Activated T-helper 9 cell treated with anti-CD3 and anti-CD28 coated beads, Interleukin-2, amount 50 U/mL, for 16 hours (primary cell): ENCODE results near the gene SYNGR3.
"Not testable (repeated sequence)": the region's sequence is repeated elsewhere in the genome, so short reads cannot be mapped to it uniquely, and the experiment has no call there.

Experiments used
- DNase-seq: peaks from one replicate; pipeline ENCODE4 v3.0.0-alpha.2; 2020; ENCODE audit warnings: low read depth

SYNGR3 gene

DNA sequence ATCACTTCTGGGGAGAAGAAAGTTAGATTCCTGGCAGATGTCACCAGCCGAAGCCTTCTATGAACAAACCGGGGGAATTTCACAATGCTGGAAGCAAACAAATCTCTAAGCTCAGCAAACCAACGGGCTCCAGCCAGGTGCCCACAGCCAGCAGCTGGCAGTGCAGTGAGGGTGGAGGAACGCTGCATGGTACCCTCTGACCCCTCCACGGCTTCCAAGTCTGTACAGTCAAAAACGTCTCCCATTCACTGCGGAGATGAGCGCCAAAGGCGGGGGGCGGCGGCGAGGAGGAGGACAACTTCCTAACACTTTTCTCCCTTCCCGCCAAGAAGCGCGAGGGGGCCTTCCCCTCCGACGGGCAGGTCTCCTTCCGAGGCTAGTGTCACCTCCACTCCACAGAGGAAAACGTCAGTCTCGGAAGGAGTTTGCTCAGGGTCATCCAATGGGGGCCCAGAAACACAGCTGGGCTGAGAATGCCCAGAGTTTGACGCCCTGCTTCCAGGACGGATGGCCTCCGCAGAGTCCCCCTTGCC is 18.9 kb downstream of the SYNGR3 start:
- no peak for DNase-seq

- DNase-seq, result no peak
These were observed 19.5 kb downstream of the SYNGR3 start for GRCh38 chr16:2009164-2009711.

- DNase-seq, result peak; percentile 68
These were observed 20.2 kb downstream of the SYNGR3 start, which contains the start of gene ZNF598 for GRCh38 chr16:2009791-2010510. Gene ZNF598, minus strand, starts transcription at chr16:2009821.

- not testable (repeated sequence) for DNase-seq
These were observed 22.0 kb downstream of the SYNGR3 start for GRCh38 chr16:2011726-2012125.

GRCh38 chr16:2013527-2013926 is 23.8 kb downstream of the SYNGR3 start:
- DNase-seq, result no peak

GRCh38 chr16:2015117-2015946 is 25.6 kb downstream of the SYNGR3 start:
- DNase-seq, result no peak

DNA sequence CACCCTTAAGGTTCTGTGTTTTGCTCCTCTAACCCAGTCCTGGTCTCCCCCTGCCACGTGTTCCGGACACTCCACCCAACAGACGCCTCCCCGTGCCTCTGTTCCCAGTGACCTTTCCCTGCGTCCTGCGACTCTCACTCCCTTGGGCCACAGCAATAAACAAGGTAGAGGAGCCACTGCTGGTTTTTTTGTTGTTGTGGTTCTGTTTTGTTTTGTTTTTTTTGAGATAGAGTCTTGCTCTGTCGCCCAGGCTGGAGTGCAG is 26.1 kb downstream of the SYNGR3 start:
- no peak for DNase-seq

GRCh38 chr16:2016407-2016922 is 26.7 kb downstream of the SYNGR3 start:
- no peak for DNase-seq

- DNase-seq, result no peak
These were observed 29.7 kb downstream of the SYNGR3 start, which contains the start of gene NPW for GRCh38 chr16:2019518-2019920. Gene NPW, plus strand, starts transcription at chr16:2019785.

DNA sequence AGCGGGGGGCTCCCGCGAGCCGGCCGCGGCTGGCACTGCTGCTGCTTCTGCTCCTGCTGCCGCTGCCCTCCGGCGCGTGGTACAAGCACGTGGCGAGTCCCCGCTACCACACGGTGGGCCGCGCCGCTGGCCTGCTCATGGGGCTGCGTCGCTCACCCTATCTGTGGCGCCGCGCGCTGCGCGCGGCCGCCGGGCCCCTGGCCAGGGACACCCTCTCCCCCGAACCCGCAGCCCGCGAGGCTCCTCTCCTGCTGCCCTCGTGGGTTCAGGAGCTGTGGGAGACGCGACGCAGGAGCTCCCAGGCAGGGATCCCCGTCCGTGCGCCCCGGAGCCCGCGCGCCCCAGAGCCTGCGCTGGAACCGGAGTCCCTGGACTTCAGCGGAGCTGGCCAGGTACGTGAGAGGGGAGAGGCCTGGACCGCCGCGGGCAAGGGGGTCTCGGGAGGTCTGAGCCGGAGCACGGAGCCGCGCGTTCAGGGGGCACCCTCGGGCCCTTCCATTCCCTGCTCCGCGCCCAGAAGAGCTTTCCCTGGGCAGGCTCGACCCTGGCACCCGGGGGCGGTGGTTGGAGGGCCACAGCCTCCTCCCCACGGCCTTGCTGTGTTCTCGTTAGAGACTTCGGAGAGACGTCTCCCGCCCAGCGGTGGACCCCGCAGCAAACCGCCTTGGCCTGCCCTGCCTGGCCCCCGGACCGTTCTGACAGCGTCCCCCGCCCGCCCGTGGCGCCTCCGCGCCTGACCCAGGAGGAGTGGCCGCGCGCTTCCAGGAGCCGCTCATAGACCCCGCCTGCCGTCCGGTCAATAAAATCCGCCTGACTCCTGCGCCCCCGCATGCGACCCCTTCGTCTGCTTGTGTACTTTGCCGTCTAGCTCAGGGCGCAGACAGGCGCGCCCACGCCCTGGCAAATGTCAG is 30.4 kb downstream of the SYNGR3 start:
- DNase-seq, result no peak

GRCh38 chr16:2022723-2023091 is 32.9 kb downstream of the SYNGR3 start:
- DNase-seq, result no peak

DNA sequence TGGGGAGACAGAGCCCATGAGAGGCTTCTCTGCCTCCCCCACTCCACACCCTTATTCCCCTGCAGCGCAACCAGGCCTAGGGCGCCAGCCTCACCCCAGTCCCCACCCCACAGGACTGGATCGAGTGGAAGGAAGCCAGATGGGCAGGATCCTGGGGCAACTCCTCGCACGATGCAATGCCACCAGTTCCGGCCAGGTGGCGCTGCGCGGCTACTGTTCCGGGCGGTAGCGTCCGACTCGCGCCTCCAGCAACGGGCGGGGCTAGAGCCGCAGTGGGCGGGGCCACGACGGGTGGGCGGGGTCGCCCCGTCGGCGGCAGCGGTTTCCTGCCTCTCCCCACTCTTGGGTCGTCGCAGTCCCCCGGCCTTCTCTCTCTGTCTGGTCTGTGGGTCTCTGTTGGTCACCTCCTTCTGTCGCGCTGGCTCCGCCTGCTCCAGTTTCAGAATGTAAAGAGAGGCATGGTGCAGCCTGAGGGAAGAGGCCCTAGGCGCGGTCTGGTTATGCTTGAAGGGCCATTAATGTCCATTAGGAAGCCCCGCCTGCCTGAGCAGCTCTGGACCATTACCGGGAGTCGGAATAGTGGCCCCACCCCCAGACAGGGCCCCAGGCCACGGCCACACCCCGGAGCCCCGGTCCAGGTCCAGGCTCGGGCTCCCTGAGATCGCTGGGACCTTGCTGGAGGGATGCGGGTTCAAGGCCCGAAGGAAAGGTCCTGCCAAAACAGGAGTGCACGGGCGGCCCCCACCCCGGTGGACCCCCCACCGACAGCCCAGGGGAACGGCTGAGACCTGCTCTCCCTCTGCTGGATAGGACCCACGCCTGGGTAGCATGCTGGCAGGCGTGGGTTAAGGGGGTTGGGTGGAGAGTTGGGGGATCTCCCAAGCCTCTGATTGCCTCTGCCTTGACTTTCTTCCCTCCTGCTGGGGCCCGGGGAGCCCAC is 33.6 kb downstream of the SYNGR3 start:
- DNase-seq, result peak; percentile 94

DNA sequence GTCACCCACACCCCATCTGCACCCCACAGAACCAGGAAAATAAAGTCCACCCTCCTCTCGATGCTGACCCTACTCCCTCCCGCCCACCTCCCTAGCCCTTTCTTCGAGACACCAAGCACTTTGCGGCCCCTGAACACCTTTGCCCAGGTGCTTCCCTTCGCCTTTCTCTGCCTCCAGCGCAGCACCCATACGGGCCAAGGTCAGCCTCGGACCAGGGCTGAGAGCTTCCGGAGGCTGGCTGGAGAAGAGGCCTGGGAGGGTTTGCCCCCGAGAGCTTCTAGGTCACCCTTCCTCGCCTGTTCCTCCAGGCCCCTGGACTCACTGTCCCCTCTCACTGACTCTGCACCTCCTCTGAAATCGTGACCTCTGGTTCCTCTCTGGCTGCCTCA is 34.3 kb downstream of the SYNGR3 start:
- no peak for DNase-seq

DNA sequence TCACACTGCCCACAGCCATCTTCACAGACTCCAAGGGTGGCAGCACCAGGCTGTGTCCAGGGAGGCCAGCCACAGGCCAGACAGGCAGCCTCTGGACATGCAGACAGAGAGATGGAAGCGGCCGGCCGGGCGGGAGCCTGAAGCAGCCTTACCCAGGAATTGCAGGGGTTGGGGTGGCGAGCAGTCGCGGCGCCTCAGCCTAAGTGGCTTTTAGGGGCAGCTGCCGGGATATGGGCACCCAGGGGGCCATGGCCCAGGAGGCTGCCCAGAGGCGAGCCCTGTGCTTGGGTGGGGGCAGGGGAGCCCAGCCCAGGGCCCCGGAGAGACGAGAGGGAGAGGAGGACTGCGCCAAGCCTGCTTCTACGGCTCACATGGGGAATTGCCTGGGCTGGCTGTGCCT is 35.5 kb downstream of the SYNGR3 start:
- no peak for DNase-seq

- no peak for DNase-seq
These were observed 36.2 kb downstream of the SYNGR3 start for GRCh38 chr16:2025878-2026460.

DNA sequence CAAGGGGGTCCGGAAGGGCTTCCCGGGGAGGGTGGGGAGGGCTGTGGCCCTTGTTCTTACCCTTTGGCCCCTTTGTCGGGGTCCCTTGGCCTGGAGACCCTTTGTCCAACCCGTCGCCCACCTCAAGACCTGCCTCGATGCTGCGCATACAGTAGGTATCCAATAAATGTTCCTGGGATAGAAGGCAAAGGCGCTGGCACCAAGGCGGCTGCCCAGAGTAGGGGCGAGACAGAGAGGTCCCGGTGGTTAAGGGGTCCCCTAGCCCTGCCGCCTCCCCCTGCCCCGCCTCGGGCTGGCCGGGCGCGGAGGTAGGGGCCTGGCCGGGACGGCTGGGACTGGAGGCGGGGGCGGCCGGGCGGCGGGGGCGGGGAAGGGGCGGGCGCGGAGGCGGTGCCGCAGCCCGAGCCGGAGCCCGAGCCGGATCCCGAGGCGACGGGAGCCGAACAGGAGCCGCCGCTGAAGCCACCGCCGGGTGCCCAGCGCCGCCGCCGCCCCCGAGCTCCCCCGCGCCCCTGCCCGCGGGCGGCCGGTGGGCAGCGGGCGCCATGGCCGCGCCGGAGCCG is 36.8 kb downstream of the SYNGR3 start, which contains the start of gene NHERF2:
Gene NHERF2, plus strand, starts transcription at position 442 of the 563 bp plus-strand sequence. Its CDS starts 104 bp downstream, at position 546.
- DNase-seq, result no peak

DNA sequence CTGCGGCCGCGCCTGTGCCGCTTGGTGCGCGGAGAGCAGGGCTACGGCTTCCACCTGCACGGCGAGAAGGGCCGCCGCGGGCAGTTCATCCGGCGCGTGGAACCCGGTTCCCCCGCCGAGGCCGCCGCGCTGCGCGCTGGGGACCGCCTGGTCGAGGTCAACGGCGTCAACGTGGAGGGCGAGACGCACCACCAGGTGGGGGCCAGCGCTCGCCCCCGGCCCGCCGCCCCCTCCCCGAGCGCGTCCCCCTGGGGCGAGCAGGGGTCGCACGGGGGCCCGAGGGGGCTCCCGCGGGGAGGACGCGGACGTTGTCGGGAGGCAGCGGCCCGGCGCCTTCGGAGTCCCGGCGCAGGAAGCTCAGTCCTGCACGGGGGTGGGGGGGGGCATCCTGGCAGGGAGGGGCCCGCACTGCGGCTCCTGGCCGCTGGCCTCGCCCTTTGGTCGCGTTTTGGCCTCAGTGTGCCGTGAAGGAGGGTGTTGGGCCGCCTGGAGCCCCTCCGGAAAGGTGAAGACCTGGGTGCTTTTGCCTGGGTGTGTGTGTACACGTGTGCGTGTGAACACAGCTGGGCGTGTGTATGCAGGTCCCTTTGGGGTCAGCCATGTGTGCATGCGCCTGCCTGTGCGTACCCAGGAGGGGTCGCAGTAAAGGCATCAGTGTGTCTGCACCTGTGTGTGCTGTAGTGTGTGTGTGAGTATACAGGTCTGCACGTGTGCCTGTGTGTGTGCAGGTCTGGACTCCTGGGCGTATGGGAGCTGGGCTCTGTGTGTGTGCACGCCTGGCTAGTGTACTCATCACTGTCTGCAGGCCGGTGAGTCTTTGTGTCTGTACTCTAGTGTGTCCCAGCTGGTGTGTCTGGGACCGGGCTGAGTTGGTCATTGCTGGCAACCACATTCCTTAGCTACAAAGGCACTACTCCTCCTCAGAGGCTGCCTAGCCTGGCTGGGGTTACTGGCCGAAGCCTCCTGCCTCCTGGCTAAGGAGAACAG is 37.5 kb downstream of the SYNGR3 start:
- no peak for DNase-seq

GRCh38 chr16:2028146-2028545 is 38.4 kb downstream of the SYNGR3 start:
- DNase-seq, result no peak
